PC-3 (cell line): Measurements from ENCODE around the gene DENND1B. TPM values are rescaled to one million over a fixed set of nuclear protein-coding genes. Genes with fewer than 3 reads are reported as not detected.
A peak's percentile ranks its signal among the peaks of the same experiment; 100 is the strongest.

Source experiments
- ATAC-seq: fragments of 200-7000 bp; cut with Tn5 transposase; 2 replicates; pipeline ENCODE4 v1.9.1; 2020; ENCODE audit warnings: mild to moderate bottlenecking, moderate library complexity
- Bru-seq: library from RNA; stranded (reverse); fragments of 400-500 nt; gene quantifications from one replicate; lab custom pipeline; 2021; lab: Mats Ljungman, UMichigan
- BruChase-seq, 2 experiments: library from RNA; stranded (reverse); fragments of 400-500 nt; gene quantifications; one replicate each; lab custom pipeline; 2021; lab: Mats Ljungman, UMichigan
- BruUV-seq: library from RNA; stranded (reverse); fragments of 400-500 nt; replicated peaks from 2 replicates; lab custom pipeline; 2021; lab: Mats Ljungman, UMichigan
- CTCF ChIA-PET: fragments of 300-600 bp; sonication (Branson Sonifier 250); formaldehyde crosslinking; loops from one replicate; lab custom pipeline; 2022; ENCODE audit warnings: antibody characterized with exemption; lab: Charles Lee
- POLR2A ChIA-PET: fragments of 300-600 bp; sonication (Branson Sonifier 250); formaldehyde crosslinking; loops from one replicate; lab custom pipeline; 2022; ENCODE audit warnings: antibody characterized with exemption; ENCODE audit not compliant: unreplicated experiment; lab: Charles Lee
- DNase-seq: peaks from one replicate; pipeline ENCODE4 v3.0.0-alpha.2; 2015
- H2AFZ ChIP-seq: fragments of 300-600 bp; sonication (generic); 2 replicates; pipeline ENCODE4 v1.6.0; 2016; ENCODE audit warnings: antibody characterized with exemption, low read length
- H3F3A ChIP-seq: fragments of 300-600 bp; sonication (generic); one replicate; pipeline ENCODE4 v1.6.0; 2017; ENCODE audit warnings: antibody characterized with exemption, low read length, control low read depth, mild to moderate bottlenecking; ENCODE audit not compliant: unreplicated experiment
- H3K27ac ChIP-seq: fragments of 300-600 bp; sonication (generic); 2 replicates; pipeline ENCODE4 v1.5.1; 2016; ENCODE audit warnings: mild to moderate bottlenecking, low read length
- H3K27me3 ChIP-seq: fragments of 300-600 bp; sonication (generic); 2 replicates; pipeline ENCODE4 v1.6.1; 2016; ENCODE audit warnings: low read length, mixed read lengths
- H3K36me3 ChIP-seq: fragments of 300-600 bp; sonication (generic); 2 replicates; pipeline ENCODE4 v1.6.1; 2016; ENCODE audit warnings: low read depth, mixed run types, low read length, mixed read lengths
- H3K4me1 ChIP-seq: fragments of 300-600 bp; sonication (generic); 2 replicates; pipeline ENCODE4 v1.5.1; 2016; ENCODE audit warnings: low read length; ENCODE audit not compliant: insufficient read depth
- H3K4me2 ChIP-seq: fragments of 300-600 bp; sonication (generic); 2 replicates; pipeline ENCODE4 v1.6.0; 2016; ENCODE audit warnings: low read length
- H3K4me3 ChIP-seq: fragments of 300-600 bp; sonication (generic); 2 replicates; pipeline ENCODE4 v1.5.1; 2016; ENCODE audit warnings: mild to moderate bottlenecking, low read length, mixed read lengths
- H3K79me2 ChIP-seq: fragments of 300-600 bp; sonication (generic); 2 replicates; pipeline ENCODE4 v1.6.1; 2017; ENCODE audit warnings: low read length, mixed read lengths
- H3K9ac ChIP-seq: fragments of 300-600 bp; sonication (generic); 2 replicates; pipeline ENCODE4 v1.6.0; 2016; ENCODE audit warnings: mild to moderate bottlenecking, low read length
- H3K9me2 ChIP-seq: fragments of 300-600 bp; sonication (generic); replicated peaks from 2 replicates; pipeline ENCODE4 v1.6.1; 2016; ENCODE audit warnings: mixed run types, low read length, mixed read lengths
- H3K9me3 ChIP-seq: fragments of 300-600 bp; sonication (generic); 2 replicates; pipeline ENCODE4 v1.6.1; 2016; ENCODE audit warnings: low read length, mixed read lengths
- H4K20me1 ChIP-seq: fragments of 300-600 bp; sonication (generic); 2 replicates; pipeline ENCODE4 v1.6.1; 2016; ENCODE audit warnings: low read length, mixed read lengths
- CTCF ChIP-seq: fragments of 300-600 bp; sonication (generic); conservative IDR thresholded peaks from 2 replicates; pipeline ENCODE4 v1.5.1; 2017; ENCODE audit warnings: antibody characterized with exemption, low read depth, mild to moderate bottlenecking, low read length
- EZH2 ChIP-seq: fragments of 300-600 bp; sonication (generic); IDR thresholded peaks from one replicate; pipeline ENCODE4 v1.6.1; 2017; ENCODE audit warnings: antibody characterized with exemption, mild to moderate bottlenecking, low read length; ENCODE audit not compliant: unreplicated experiment
- EZH2phosphoT487 ChIP-seq: fragments of 300-600 bp; sonication (generic); IDR thresholded peaks from 2 replicates; pipeline ENCODE4 v1.6.1; 2018; ENCODE audit warnings: mild to moderate bottlenecking, antibody characterized with exemption, low read length, borderline replicate concordance
- intact Hi-C: fragments of 100-400 bp; cut with micrococcal nuclease; formaldehyde crosslinking; loops from 2 replicates; pipeline ENCODE4 v1.9.0; 2023
- long read RNA-seq: library from polyadenylated mRNA; unstranded; transcript quantifications from one replicate; pipeline ENCODE4 v2.0.0, GENCODE V29; 2021; ENCODE audit not compliant: unreplicated experiment
- total RNA-seq: library from RNA; depleted of rRNA; stranded (reverse); fragments of >200 nt; gene quantifications from 2 replicates; pipeline ENCODE4 v1.2.3, GENCODE V29; 2014; rRNA removed

The DENND1B gene
- 7.4 and 10.9 TPM in 2 replicates for total RNA-seq
- Bru-seq, nascent RNA = percentile 74 among the genes with signal in this experiment
- BruChase-seq, experiment 1, labeled RNA remaining after a 6-hour chase = percentile 53 among the genes with signal in this experiment
- BruChase-seq, experiment 2, labeled RNA remaining after a 2-hour chase = percentile 72 among the genes with signal in this experiment
- long read RNA-seq, full-length matches to known transcripts = 4 of 59 reads
- long read RNA-seq, partial matches to known transcripts = 24 of 59 reads
- long read RNA-seq, other reads (novel, unspliced or antisense) = 31 of 59 reads

- no peaks in the 10 kb centered on the region for H3K36me3 ChIP-seq
- peak within 1 kb of the TSS; percentile 75 for H3K4me3 ChIP-seq
- no peaks in the 10 kb centered on the region for H3K27me3 ChIP-seq
- H3F3A ChIP-seq = peaks cover 3% of the 10 kb centered on the region
- CTCF ChIA-PET = interaction anchor here (0.5 kb wide), 1 partner anchor 380 kb away, joined by 4 read pairs; no protein-coding TSS in a partner anchor
- no peaks in the 10 kb centered on the region for H3K9me2 ChIP-seq
- H2AFZ ChIP-seq = peak within 1 kb of the TSS; percentile 69
- BruUV-seq = no TSS peak
- intact Hi-C loops = loop anchor here (2.0 to 5.0 kb wide), 2 partner anchors 157 to 382 kb away; partner anchors contain the start of gene NEK7
- POLR2A ChIA-PET = no interaction called here
- H4K20me1 ChIP-seq = peaks cover 6% of the 10 kb centered on the region; the same call in 1 of the 2 replicates
- no peaks in the 10 kb centered on the region for H3K9me3 ChIP-seq
- peaks cover 39% of the 10 kb centered on the region for H3K79me2 ChIP-seq
- peak; percentile 52 for ATAC-seq
- peak within 1 kb of the TSS; percentile 96 for H3K4me2 ChIP-seq
- peak within 1 kb of the TSS; percentile 97 for H3K27ac ChIP-seq
- TF ChIP-seq CTCF (no peak), EZH2phosphoT487 (no peak), EZH2 (no peak)
- peak within 1 kb of the TSS; percentile 91 for H3K9ac ChIP-seq
- DNase-seq = peak; percentile 66
- peaks cover 33% of the 10 kb centered on the region for H3K4me1 ChIP-seq
These were observed at the start of gene DENND1B for GRCh38 chr1:197775282-197776262. Gene DENND1B, minus strand, starts transcription at chr1:197775480. Its CDS starts 325 bp downstream, at chr1:197775155.

- intact Hi-C loops = no loop called here
- no TSS peak for BruUV-seq
- no peak overlapping the region for H3K9ac ChIP-seq
- no peaks in the 10 kb centered on the region for H3K27me3 ChIP-seq
- no peaks in the 10 kb centered on the region for H3K4me1 ChIP-seq
- no peaks in the 10 kb centered on the region for H3K9me3 ChIP-seq
- ChIA-PET POLR2A (no interaction called here), CTCF (no interaction called here)
- H2AFZ ChIP-seq = no peak overlapping the region
- no peak for ATAC-seq
- no peaks in the 10 kb centered on the region for H3K79me2 ChIP-seq
- no peak for DNase-seq
- H3K9me2 ChIP-seq = no peaks in the 10 kb centered on the region
- no peaks in the 10 kb centered on the region for H3K36me3 ChIP-seq
- H3K4me3 ChIP-seq = no peak overlapping the region
- H3K27ac ChIP-seq = no peak overlapping the region
- no peaks in the 10 kb centered on the region for H3F3A ChIP-seq
- TF ChIP-seq CTCF (no peak), EZH2phosphoT487 (no peak), EZH2 (no peak)
- no peaks in the 10 kb centered on the region for H4K20me1 ChIP-seq
- no peak overlapping the region for H3K4me2 ChIP-seq
These were observed 39.0 kb upstream of the DENND1B start for GRCh38 chr1:197814306-197814705.
